DND-41 (cell line): ENCODE measurements around the gene TMPRSS6.
A peak's percentile ranks its signal among the peaks of the same experiment; 100 is the strongest.

Source experiments
- ATAC-seq: fragments of 200-7000 bp; cut with Tn5 transposase; 3 replicates; pipeline ENCODE4 v1.9.1; 2021; ENCODE audit warnings: low read depth; ENCODE audit not compliant: insufficient read depth
- DNase-seq: peaks from one replicate; pipeline ENCODE4 v3.0.0-alpha.2; 2020
- H2AFZ ChIP-seq: 2 replicates; pipeline ENCODE4 v1.6.0; 2012; ENCODE audit warnings: low read depth, low read length
- H3K27ac ChIP-seq: 2 replicates; pipeline ENCODE4 v1.5.1; 2012; ENCODE audit warnings: low read length, inconsistent platforms
- H3K27me3 ChIP-seq: fragments of 200-600 bp; sonication (generic); 2 replicates; pipeline ENCODE4 v1.6.0; 2012; ENCODE audit warnings: low read length, mild to moderate bottlenecking, inconsistent platforms; ENCODE audit not compliant: insufficient read depth, poor library complexity
- H3K36me3 ChIP-seq: 2 replicates; pipeline ENCODE4 v1.5.1; 2012; ENCODE audit warnings: low read length, inconsistent platforms; ENCODE audit not compliant: insufficient read depth
- H3K4me1 ChIP-seq: 2 replicates; pipeline ENCODE4 v1.5.1; 2012; ENCODE audit warnings: mild to moderate bottlenecking, low read length; ENCODE audit not compliant: insufficient read depth
- H3K4me2 ChIP-seq: 2 replicates; pipeline ENCODE4 v1.6.0; 2012; ENCODE audit warnings: mild to moderate bottlenecking, moderate library complexity, low read length, inconsistent platforms; ENCODE audit not compliant: insufficient read depth
- H3K4me3 ChIP-seq, 2 experiments: fragments of 200-600 bp in 1 of 2; shearing (Covaris generic) in 1 of 2; 2 replicates each; pipeline ENCODE4 v1.5.1; 2012 to 2016; ENCODE audit warnings: inconsistent platforms in 2 of 2, low read length in 2 of 2, mild to moderate bottlenecking in 2 of 2, low read depth in 1 of 2, moderate library complexity in 1 of 2
- H3K79me2 ChIP-seq: 2 replicates; pipeline ENCODE4 v1.6.0; 2012; ENCODE audit warnings: low read length, inconsistent platforms; ENCODE audit not compliant: insufficient read depth
- H3K9ac ChIP-seq: 2 replicates; pipeline ENCODE4 v1.6.0; 2012; ENCODE audit warnings: low read depth, mild to moderate bottlenecking, inconsistent platforms, low read length, moderate library complexity
- H3K9me3 ChIP-seq: 2 replicates; pipeline ENCODE4 v1.5.1; 2012; ENCODE audit warnings: low read length, moderate library complexity, mild to moderate bottlenecking, inconsistent platforms; ENCODE audit not compliant: insufficient read depth, severe bottlenecking
- H4K20me1 ChIP-seq: 2 replicates; pipeline ENCODE4 v1.6.0; 2012; ENCODE audit warnings: low read length; ENCODE audit not compliant: insufficient read depth
- CTCF ChIP-seq: IDR thresholded peaks from 2 replicates; pipeline ENCODE4 v1.5.1; 2012; ENCODE audit warnings: borderline replicate concordance, low read length, moderate library complexity, mild to moderate bottlenecking; ENCODE audit not compliant: poor library complexity, severe bottlenecking; ENCODE audit errors: extremely low read depth
- EZH2 ChIP-seq: IDR thresholded peaks from 3 replicates; pipeline ENCODE4 v1.6.1; 2012; ENCODE audit warnings: borderline replicate concordance, low read depth, mild to moderate bottlenecking, moderate library complexity, low read length, inconsistent platforms; ENCODE audit not compliant: severe bottlenecking

The TMPRSS6 gene

GRCh38 chr22:37053310-37054055 lies 56.0 kb downstream of the TMPRSS6 start:
- H3K9ac ChIP-seq = no peak overlapping the region

GRCh38 chr22:37052386-37053309 lies 56.9 kb downstream of the TMPRSS6 start:
- no peak for DNase-seq
- Histone ChIP-seq H3K4me2 (peak overlapping the region; percentile 97), H3K9ac (peak overlapping the region; percentile 88), H2AFZ (peak overlapping the region; percentile 94), H3K9me3 (no peaks in the 10 kb centered on the region), H3K27ac (no peak overlapping the region), H3K36me3 (peaks cover 45% of the 10 kb centered on the region), H3K4me1 (peaks cover 29% of the 10 kb centered on the region), H4K20me1 (peaks cover 1% of the 10 kb centered on the region), H3K4me3 (peak overlapping the region; percentile 85 to 93; a peak in 3 of 4 replicates), H3K79me2 (peaks cover 5% of the 10 kb centered on the region; the same call in 1 of the 2 replicates), H3K27me3 (no peaks in the 10 kb centered on the region)
- TF ChIP-seq EZH2 (no peak), CTCF (no peak)
- ATAC-seq = no peak

More at GRCh38 chr22:37053310-37054055, 56.0 kb downstream of the TMPRSS6 start:
- Histone ChIP-seq H3K4me2 (peak overlapping the region; percentile 97), H3K27ac (no peak overlapping the region), H3K4me1 (peaks cover 29% of the 10 kb centered on the region), H3K27me3 (no peaks in the 10 kb centered on the region), H2AFZ (no peak overlapping the region), H3K4me3 (no peak overlapping the region), H3K79me2 (peaks cover 5% of the 10 kb centered on the region; the same call in 1 of the 2 replicates), H3K36me3 (peaks cover 53% of the 10 kb centered on the region), H3K9me3 (no peaks in the 10 kb centered on the region), H4K20me1 (peaks cover 5% of the 10 kb centered on the region)
- TF ChIP-seq EZH2 = no peak
- TF ChIP-seq CTCF = no peak
- DNase-seq = no peak
- ATAC-seq = no peak

- DNase-seq = peak; percentile 74
- H3K27ac ChIP-seq = peak within 1 kb of the TSS; percentile 71
- H3K27me3 ChIP-seq = no peaks in the 10 kb centered on the region
- TF ChIP-seq EZH2 = no peak
- TF ChIP-seq CTCF = peak; percentile 52
- H3K4me2 ChIP-seq = peak within 1 kb of the TSS; percentile 97
- H3K79me2 ChIP-seq = peaks cover 5% of the 10 kb centered on the region; the same call in 1 of the 2 replicates
- H3K9ac ChIP-seq = peak within 1 kb of the TSS; percentile 88
- H2AFZ ChIP-seq = peak within 1 kb of the TSS; percentile 94
- H3K36me3 ChIP-seq = peaks cover 36% of the 10 kb centered on the region
- peak; percentile 100 for ATAC-seq
- no peaks in the 10 kb centered on the region for H3K9me3 ChIP-seq
- H4K20me1 ChIP-seq = no peaks in the 10 kb centered on the region; the same call in 1 of the 2 replicates
- peaks cover 29% of the 10 kb centered on the region for H3K4me1 ChIP-seq
- peak within 1 kb of the TSS; percentile 85 to 93 for H3K4me3 ChIP-seq
Observed at GRCh38 chr22:37051391-37052385, 57.8 kb downstream of the TMPRSS6 start, which contains the start of gene KCTD17. KCTD17 (plus strand) TSS chr22:37051742; CDS start chr22:37051761, 19 bp downstream.
